ENCODE measurements around the gene XPO6. TPM values are rescaled to one million over a fixed set of nuclear protein-coding genes. Genes with fewer than 3 reads are reported as not detected.

XPO6 gene
- total RNA-seq, 4 donors from 2014 or later: 88.2 to 160 (median 118) TPM

DNA sequence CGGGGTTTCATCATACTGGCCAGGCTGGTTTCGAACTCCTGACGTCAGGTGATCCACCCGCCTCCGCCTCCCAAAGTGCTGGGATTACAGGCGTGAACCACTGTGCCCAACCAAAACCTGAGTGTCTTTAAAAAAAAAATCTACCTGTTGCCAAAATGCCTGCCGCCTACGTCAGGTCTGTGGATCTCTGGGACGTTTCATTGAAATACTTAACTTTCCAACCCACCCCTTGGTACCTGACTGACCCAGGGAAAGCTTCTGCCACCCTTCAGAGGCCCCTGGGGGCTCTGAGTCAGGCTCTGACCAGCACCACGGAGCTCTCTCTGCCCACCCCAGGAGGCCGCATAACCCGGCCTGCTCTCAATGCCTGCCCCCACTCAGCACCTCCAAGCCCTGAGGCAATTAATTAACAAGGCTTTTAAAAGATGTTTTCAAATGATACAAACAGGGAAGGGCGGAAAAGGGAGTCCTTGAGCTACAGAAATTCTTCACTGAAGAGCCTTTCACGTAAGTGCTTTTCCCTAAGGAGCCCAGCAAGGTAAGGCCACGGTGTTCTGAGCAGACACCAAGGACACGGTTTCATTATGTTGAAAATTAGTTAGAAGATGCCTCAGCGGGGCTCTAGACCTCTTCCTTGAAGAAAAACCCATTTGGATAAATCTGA is 118.9 kb downstream of the XPO6 start:
- Histone ChIP-seq H3K4me1 (peaks cover 0 to 10% of the 10 kb centered on the region in 2 donors), H3K27ac (peak overlapping the region; percentile 71 to 79 (median 72)), H3K4me3 (replicated peaks in 1 of 3) (no peak overlapping the region), H3K36me3 (peaks cover 3 to 7% of the 10 kb centered on the region in 2 donors), H3K27me3 (no peaks in the 10 kb centered on the region), H3K9me3 (no peaks in the 10 kb centered on the region)
- 38 to 41% methylated on average over 17 of the region's 17 CpGs for WGBS, 2 donors
- DNase-seq: peak; percentile 62 to 64
- no peak for TF ChIP-seq POLR2A (IDR thresholded peaks at IDR 0.05)
- TF ChIP-seq, protein P1, sequence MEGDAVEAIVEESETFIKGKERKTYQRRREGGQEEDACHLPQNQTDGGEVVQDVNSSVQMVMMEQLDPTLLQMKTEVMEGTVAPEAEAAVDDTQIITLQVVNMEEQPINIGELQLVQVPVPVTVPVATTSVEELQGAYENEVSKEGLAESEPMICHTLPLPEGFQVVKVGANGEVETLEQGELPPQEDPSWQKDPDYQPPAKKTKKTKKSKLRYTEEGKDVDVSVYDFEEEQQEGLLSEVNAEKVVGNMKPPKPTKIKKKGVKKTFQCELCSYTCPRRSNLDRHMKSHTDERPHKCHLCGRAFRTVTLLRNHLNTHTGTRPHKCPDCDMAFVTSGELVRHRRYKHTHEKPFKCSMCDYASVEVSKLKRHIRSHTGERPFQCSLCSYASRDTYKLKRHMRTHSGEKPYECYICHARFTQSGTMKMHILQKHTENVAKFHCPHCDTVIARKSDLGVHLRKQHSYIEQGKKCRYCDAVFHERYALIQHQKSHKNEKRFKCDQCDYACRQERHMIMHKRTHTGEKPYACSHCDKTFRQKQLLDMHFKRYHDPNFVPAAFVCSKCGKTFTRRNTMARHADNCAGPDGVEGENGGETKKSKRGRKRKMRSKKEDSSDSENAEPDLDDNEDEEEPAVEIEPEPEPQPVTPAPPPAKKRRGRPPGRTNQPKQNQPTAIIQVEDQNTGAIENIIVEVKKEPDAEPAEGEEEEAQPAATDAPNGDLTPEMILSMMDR (IDR thresholded peaks at IDR 0.05): no peak
- intact Hi-C loops (cut with DNase I): no loop called here

DNA sequence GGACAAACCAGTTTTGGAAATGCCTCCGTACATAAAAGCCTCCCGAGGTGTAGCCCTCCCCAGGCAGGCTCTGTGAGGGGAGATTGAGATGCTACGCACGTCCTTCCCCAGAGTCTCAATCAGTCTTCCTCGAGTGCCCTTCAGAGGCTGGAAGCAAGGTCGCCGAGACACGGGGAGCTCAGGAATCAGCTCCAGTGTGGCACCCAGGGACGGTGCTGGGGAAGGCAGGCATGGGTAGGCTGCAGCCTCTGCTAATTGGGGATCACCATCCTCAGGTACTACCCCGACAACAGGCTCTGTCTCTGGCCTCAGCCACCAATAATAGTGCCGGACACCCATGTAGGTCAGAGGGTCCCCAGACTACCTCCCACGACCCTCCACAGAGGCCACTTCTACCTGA is 120.1 kb downstream of the XPO6 start:
- intact Hi-C loops (cut with DNase I): no loop called here
- Histone ChIP-seq H3K27me3 (no peaks in the 10 kb centered on the region), H3K27ac (no peak overlapping the region), H3K9me3 (no peaks in the 10 kb centered on the region), H3K4me1 (peaks cover 0 to 10% of the 10 kb centered on the region in 2 donors), H3K4me3 (replicated peaks in 1 of 3) (no peak overlapping the region), H3K36me3 (no peaks in the 10 kb centered on the region)
- 65 to 74% methylated on average over 9 to 12 of the region's 12 CpGs for WGBS, 2 donors
- no peak for DNase-seq
- TF ChIP-seq, protein P1 (IDR thresholded peaks at IDR 0.05): no peak
- no peak for TF ChIP-seq POLR2A (IDR thresholded peaks at IDR 0.05)

DNA sequence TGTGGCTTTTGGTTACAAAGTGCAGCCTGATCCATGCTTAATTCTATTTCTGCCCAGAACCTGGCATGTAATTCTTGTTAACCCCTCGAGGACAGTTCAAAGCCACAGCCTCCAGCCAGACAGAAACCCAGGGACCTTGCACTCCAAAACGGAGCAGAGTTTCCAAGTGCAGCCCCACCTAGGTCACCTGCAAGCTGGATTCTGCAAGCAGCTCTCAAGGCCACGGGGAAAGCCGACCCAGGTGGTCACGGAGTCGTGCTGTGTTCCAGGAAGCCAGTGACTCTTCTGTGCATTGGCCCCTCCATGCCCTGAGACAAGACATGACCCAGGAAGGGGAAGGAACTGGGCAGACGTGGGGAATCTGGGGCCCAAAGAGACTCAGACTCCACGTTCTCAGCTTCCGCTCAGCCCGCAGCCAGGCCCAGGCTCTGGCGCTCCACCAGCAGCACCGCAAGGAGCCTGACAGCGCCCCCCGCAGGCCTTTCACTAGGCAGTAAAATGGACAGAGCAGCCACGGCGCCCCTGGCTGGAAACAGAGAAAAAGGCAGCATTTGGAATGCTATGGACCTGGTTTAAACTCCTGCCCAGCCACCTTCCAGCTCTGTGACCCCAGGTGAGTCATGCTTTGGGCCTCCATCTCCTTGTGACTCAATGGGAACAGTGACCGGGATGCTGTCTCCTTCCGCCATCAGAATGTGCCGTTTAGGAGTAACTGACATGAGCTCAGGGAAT is 121.0 kb downstream of the XPO6 start:
- TF ChIP-seq POLR2A (IDR thresholded peaks at IDR 0.05): no peak
- TF ChIP-seq, protein P1 (IDR thresholded peaks at IDR 0.05): no peak
- Histone ChIP-seq H3K9me3 (no peaks in the 10 kb centered on the region), H3K4me3 (replicated peaks in 1 of 3) (no peak overlapping the region), H3K27me3 (no peaks in the 10 kb centered on the region), H3K27ac (no peak overlapping the region), H3K36me3 (no peaks in the 10 kb centered on the region), H3K4me1 (peaks cover 0 to 10% of the 10 kb centered on the region in 2 donors)
- no peak for DNase-seq
- intact Hi-C loops (cut with DNase I): no loop called here
- 76 to 80% methylated on average over 13 to 14 of the region's 19 CpGs for WGBS, 2 donors

DNA sequence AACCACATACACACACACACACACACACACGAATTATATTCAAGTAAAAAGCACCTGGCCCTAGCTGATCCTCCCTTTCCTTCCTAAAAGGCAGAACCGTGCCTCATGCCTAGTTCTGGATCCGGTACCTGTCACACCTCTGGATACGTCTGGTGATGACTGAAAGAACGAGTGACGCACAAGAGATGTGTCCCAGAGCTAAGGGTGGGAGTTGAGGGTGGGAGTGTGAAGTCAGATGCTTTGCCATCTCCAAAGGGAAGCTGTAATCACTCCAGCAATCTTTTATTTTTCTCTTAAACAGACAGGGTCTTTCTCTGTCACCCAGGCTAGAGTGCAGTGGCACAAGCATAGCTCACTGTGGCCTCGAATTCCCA is 121.8 kb downstream of the XPO6 start:
- WGBS, 2 donors: 84 to 91% methylated on average over 7 of the region's 7 CpGs
- intact Hi-C loops (cut with DNase I): no loop called here

More for the DNA sequence above, 121.8 kb downstream of the XPO6 start:
- H3K27ac ChIP-seq: no peak overlapping the region
- H3K4me1 ChIP-seq: peaks cover 0 to 10% of the 10 kb centered on the region in 2 donors
- no peaks in the 10 kb centered on the region for H3K36me3 ChIP-seq
- no peak overlapping the region for H3K4me3 ChIP-seq (replicated peaks in 1 of 3)
- DNase-seq: no peak
- H3K9me3 ChIP-seq: no peaks in the 10 kb centered on the region
- TF ChIP-seq, protein P1 (IDR thresholded peaks at IDR 0.05): no peak
- TF ChIP-seq POLR2A (IDR thresholded peaks at IDR 0.05): no peak
- no peaks in the 10 kb centered on the region for H3K27me3 ChIP-seq
